ENCODE data around the gene GID8.
A peak's percentile ranks its signal among the peaks of the same experiment; 100 is the strongest.

Gene GID8

GRCh38 chr20:62969179-62969760 is 31.3 kb downstream of the GID8 start:
- no peak for DNase-seq (ENCODE audit: low read depth, low spot score)

- no peak for DNase-seq (ENCODE audit: low read depth, low spot score)
Observed at GRCh38 chr20:62969939-62970306, 32.0 kb downstream of the GID8 start.

- DNase-seq (ENCODE audit: low read depth, low spot score) = no peak
Observed at GRCh38 chr20:62970307-62971210, 32.6 kb downstream of the GID8 start.

GRCh38 chr20:62971211-62971949 is 33.4 kb downstream of the GID8 start:
- DNase-seq (ENCODE audit: low read depth, low spot score) = no peak

- DNase-seq (ENCODE audit: low read depth, low spot score) = peak; percentile 67
Observed at GRCh38 chr20:62971950-62972844, 34.2 kb downstream of the GID8 start.

- DNase-seq (ENCODE audit: low read depth, low spot score) = no peak
Observed at GRCh38 chr20:62972845-62973745, 35.1 kb downstream of the GID8 start.

- DNase-seq (ENCODE audit: low read depth, low spot score) = no peak
Observed at GRCh38 chr20:62975251-62975760, 37.4 kb downstream of the GID8 start.

GRCh38 chr20:62975812-62976508 is 38.0 kb downstream of the GID8 start:
- no peak for DNase-seq (ENCODE audit: low read depth, low spot score)

- DNase-seq (ENCODE audit: low read depth, low spot score) = no peak
Observed at GRCh38 chr20:62976886-62977285, 38.9 kb downstream of the GID8 start.

GRCh38 chr20:62977613-62978560 is 39.9 kb downstream of the GID8 start:
- peak; percentile 35 for DNase-seq (ENCODE audit: low read depth, low spot score)

- no peak for DNase-seq (ENCODE audit: low read depth, low spot score)
Observed at GRCh38 chr20:62978561-62978943, 40.6 kb downstream of the GID8 start.

GRCh38 chr20:62979310-62979709 is 41.4 kb downstream of the GID8 start:
- DNase-seq (ENCODE audit: low read depth, low spot score) = no peak

- no peak for DNase-seq (ENCODE audit: low read depth, low spot score)
Observed at GRCh38 chr20:62979876-62980373, 42.0 kb downstream of the GID8 start.

GRCh38 chr20:62980380-62980960 is 42.5 kb downstream of the GID8 start:
- no peak for DNase-seq (ENCODE audit: low read depth, low spot score)

GRCh38 chr20:62980970-62981369 is 43.0 kb downstream of the GID8 start:
- DNase-seq (ENCODE audit: low read depth, low spot score) = no peak

- DNase-seq (ENCODE audit: low read depth, low spot score) = no peak
Observed at GRCh38 chr20:62982124-62983075, 44.5 kb downstream of the GID8 start.

- DNase-seq (ENCODE audit: low read depth, low spot score) = no peak
Observed at GRCh38 chr20:62983210-62983609, 45.3 kb downstream of the GID8 start.

Measured in activated naive CD8-positive, alpha-beta T cell treated with anti-CD3 and anti-CD28 coated beads, Interleukin-2, amount 50 U/mL, for 16 hours (primary cell).